Mesothelial cell of epicardium (in vitro differentiated cells): ENCODE results near the gene FTO. TPM values are rescaled to one million over a fixed set of nuclear protein-coding genes. Genes with fewer than 3 reads are reported as not detected.

Experiments
- DNase-seq, 2 experiments: peaks; one replicate each; pipeline ENCODE4 v3.0.0; 2021; ENCODE audit warnings: low spot score in 2 of 2; ENCODE audit not compliant: unreplicated experiment in 2 of 2
- H3K27ac Mint-ChIP-seq: 2 replicates; pipeline ENCODE4 v1.8.0; 2021; ENCODE audit warnings: mixed read lengths
- H3K27me3 Mint-ChIP-seq: 2 replicates; pipeline ENCODE4 v1.8.0; 2021; ENCODE audit warnings: low read depth, mixed read lengths
- H3K36me3 Mint-ChIP-seq: 2 replicates; pipeline ENCODE4 v1.8.0; 2021; ENCODE audit warnings: mixed read lengths
- H3K4me1 Mint-ChIP-seq: 2 replicates; pipeline ENCODE4 v1.8.0; 2021; ENCODE audit warnings: mixed read lengths
- H3K4me3 Mint-ChIP-seq: 2 replicates; pipeline ENCODE4 v1.8.0; 2021; ENCODE audit warnings: mild to moderate bottlenecking, moderate library complexity, mixed read lengths
- H3K9me3 Mint-ChIP-seq: 2 replicates; pipeline ENCODE4 v1.8.0; 2021; ENCODE audit warnings: mixed read lengths
- total RNA-seq: library from RNA; stranded (reverse); gene quantifications from 3 replicates; pipeline ENCODE4 v1.2.1, GENCODE V29; 2021
- TF ChIP-seq, protein P1 (sequence below): fragments of 200-600 bp; sonication (generic); IDR thresholded peaks from one replicate; pipeline ENCODE4 v1.5.0; 2021; ENCODE audit warnings: antibody characterized with exemption; ENCODE audit not compliant: unreplicated experiment

FTO gene
- total RNA-seq, 1 donor from 2014 or later = 103 TPM

DNA sequence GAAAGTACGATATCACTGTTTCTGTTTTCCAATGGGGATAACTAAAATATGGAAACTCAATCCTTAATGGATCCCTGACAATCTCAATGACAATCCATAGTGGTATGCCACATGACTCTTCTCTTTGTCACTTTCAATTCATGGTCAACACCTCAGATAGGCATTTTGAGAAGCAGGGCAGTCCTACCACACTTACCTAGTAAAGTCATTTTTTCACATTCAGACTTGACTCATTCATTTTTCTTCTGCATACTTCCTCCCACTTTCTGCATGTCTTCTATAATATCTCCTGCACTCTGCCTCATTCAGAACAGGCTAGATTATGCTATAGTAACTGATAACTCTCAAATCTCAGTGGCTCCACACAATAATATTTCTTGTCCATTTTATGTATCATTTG is 117.5 kb downstream of the FTO start:
- TF ChIP-seq, protein P1, sequence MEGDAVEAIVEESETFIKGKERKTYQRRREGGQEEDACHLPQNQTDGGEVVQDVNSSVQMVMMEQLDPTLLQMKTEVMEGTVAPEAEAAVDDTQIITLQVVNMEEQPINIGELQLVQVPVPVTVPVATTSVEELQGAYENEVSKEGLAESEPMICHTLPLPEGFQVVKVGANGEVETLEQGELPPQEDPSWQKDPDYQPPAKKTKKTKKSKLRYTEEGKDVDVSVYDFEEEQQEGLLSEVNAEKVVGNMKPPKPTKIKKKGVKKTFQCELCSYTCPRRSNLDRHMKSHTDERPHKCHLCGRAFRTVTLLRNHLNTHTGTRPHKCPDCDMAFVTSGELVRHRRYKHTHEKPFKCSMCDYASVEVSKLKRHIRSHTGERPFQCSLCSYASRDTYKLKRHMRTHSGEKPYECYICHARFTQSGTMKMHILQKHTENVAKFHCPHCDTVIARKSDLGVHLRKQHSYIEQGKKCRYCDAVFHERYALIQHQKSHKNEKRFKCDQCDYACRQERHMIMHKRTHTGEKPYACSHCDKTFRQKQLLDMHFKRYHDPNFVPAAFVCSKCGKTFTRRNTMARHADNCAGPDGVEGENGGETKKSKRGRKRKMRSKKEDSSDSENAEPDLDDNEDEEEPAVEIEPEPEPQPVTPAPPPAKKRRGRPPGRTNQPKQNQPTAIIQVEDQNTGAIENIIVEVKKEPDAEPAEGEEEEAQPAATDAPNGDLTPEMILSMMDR = no peak
- no peaks in the 10 kb centered on the region for H3K9me3 Mint-ChIP-seq
- no peak overlapping the region for H3K4me3 Mint-ChIP-seq
- peaks cover 7% of the 10 kb centered on the region for H3K36me3 Mint-ChIP-seq
- H3K4me1 Mint-ChIP-seq = peaks cover 17% of the 10 kb centered on the region
- H3K27me3 Mint-ChIP-seq = no peaks in the 10 kb centered on the region
- no peak for DNase-seq
- H3K27ac Mint-ChIP-seq = no peak overlapping the region

GRCh38 chr16:53821957-53822625 is 118.1 kb downstream of the FTO start:
- H3K4me3 Mint-ChIP-seq = no peak overlapping the region
- no peaks in the 10 kb centered on the region for H3K9me3 Mint-ChIP-seq
- TF ChIP-seq, protein P1 = no peak
- peak overlapping the region; percentile 14 for H3K27ac Mint-ChIP-seq
- peaks cover 7% of the 10 kb centered on the region for H3K36me3 Mint-ChIP-seq
- peaks cover 16% of the 10 kb centered on the region for H3K4me1 Mint-ChIP-seq
- DNase-seq = no peak
- H3K27me3 Mint-ChIP-seq = no peaks in the 10 kb centered on the region

DNA sequence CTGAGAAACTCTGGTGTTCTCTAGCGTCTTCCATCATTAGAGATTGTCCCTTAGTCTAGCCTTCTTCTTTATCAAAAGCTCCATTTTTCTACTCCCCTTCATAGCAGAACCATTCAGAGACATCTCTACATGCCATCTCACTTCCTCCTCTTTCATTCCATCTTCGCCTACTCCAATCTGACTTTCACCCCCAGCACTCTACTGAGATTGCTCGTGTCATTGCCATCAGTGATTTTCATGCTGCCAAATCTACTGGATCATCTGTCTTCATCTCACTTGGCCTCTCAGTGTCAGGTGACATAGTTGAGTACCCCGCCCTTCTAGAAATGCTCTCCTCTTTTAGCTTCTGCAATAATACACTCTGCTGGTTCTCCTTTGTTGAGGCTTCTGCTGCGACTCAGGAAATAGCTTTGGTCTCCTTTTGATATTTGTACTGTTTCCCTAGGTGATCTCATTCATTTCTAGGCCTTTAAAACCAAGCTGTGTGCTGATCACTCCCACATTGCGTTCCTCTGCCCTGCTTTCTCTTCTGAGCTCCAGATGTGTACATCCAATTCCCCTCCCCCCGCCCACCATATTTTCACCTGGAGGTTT is 119.1 kb downstream of the FTO start:
- no peak for DNase-seq
- no peaks in the 10 kb centered on the region for H3K9me3 Mint-ChIP-seq
- peaks cover 7% of the 10 kb centered on the region for H3K36me3 Mint-ChIP-seq
- TF ChIP-seq, protein P1 = no peak
- H3K27ac Mint-ChIP-seq = no peak overlapping the region
- peaks cover 13% of the 10 kb centered on the region for H3K4me1 Mint-ChIP-seq
- no peaks in the 10 kb centered on the region for H3K27me3 Mint-ChIP-seq
- H3K4me3 Mint-ChIP-seq = no peak overlapping the region

DNA sequence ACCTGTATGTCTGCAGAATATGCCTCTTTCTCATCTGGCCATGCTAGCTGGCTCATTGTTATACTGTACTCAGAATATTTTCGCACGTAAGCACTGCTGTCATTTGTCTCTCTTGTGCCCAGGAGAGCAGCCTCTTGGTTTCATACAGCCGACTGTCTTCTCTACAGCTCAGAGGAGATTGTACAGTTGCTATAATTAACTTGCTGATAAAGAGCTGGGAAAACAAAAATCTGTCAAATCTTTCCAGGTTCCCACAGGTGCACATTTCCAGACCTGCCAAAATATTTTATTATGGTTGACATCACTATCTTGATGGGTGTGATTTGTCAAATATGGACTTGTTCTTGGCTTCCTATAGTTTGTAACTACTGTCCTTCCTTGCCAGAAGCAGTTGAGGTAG is 122.7 kb downstream of the FTO start:
- H3K27me3 Mint-ChIP-seq = no peaks in the 10 kb centered on the region

DNA sequence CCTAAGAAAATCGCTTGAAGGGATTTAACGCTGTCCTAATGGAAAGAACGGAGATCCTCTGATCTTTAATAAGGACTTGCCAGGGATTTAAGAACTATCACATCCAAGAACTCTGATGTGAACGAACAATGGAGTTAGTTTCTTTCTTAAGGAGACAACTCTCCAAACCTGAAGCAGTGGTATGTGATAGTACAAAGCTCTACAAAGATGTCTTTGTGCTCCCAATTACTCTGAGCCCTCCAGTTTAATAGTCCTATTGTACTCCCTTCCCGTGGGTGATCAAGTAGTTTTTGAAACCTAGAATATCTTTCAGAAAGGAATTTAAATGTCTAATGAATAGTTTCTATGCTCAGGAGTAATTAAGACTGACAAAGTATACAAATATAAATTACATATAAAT is 123.8 kb downstream of the FTO start:
- no peaks in the 10 kb centered on the region for H3K27me3 Mint-ChIP-seq
- no peak overlapping the region for H3K27ac Mint-ChIP-seq
- H3K9me3 Mint-ChIP-seq = no peaks in the 10 kb centered on the region
- no peak overlapping the region for H3K4me3 Mint-ChIP-seq
- no peak for DNase-seq
- H3K36me3 Mint-ChIP-seq = peaks cover 25% of the 10 kb centered on the region
- TF ChIP-seq, protein P1 = no peak
- H3K4me1 Mint-ChIP-seq = peaks cover 15% of the 10 kb centered on the region

More for the DNA sequence above, 122.7 kb downstream of the FTO start:
- Mint-ChIP-seq H3K36me3 (peaks cover 21% of the 10 kb centered on the region), H3K9me3 (no peaks in the 10 kb centered on the region), H3K27ac (no peak overlapping the region), H3K4me3 (no peak overlapping the region), H3K4me1 (peaks cover 18% of the 10 kb centered on the region)
- TF ChIP-seq, protein P1 = no peak
- DNase-seq = no peak
